ENCODE data around the gene ZNF296. TPM values are rescaled to one million over a fixed set of nuclear protein-coding genes. Genes with fewer than 3 reads are reported as not detected.
"Not testable (repeated sequence)": the region's sequence is repeated elsewhere in the genome, so short reads cannot be mapped to it uniquely, and the experiment has no call there.

The ZNF296 gene
- total and polyA plus RNA-seq, 11 donors = 0.16 to 1.2 (median 0.36) TPM; not detected in 2

DNA sequence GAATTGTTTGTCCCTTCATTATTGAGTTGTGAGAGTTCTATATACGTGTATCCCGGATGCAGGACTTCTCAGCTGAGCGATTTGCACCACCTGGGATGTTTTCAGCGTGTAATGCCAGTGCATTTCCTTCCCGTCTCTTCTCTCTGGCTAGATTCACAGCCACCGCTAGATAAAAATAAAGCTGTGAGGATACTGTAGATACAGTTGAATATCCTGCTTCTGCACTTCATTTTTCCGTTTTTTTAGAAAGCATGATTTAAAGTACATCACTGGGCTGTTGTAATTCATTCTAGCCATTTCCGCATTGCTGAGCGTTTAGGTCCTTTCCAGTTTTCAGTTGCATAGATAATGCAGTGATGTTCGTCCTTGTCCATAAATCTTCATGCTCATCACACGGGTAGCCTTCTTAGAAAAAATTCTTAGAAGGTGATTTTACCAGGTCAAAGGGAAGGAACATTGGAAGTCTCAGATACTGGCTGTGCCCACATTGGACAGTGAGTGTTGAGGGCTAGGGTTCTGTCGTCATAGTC, 31.4 kb upstream of the ZNF296 start:
- Histone ChIP-seq H3K27me3 (no peaks in the 10 kb centered on the region), H3K4me1 (peaks cover 0 to 40% (median 24%) of the 10 kb centered on the region in 12 donors), H3K9me3 (no peaks in the 10 kb centered on the region), H3K36me3 (no peaks in the 10 kb centered on the region), H3K27ac (no peak overlapping the region), H3K4me3 (no peak overlapping the region)
- ATAC-seq (no peak), DNase-seq (no peak)
- no peak for TF ChIP-seq CTCF (IDR thresholded peaks at IDR 0.05)
- no peak for TF ChIP-seq POLR2A (IDR thresholded peaks at IDR 0.05)
- intact Hi-C loops (cut with DNase I) = loop anchor here in 1 of 10 donors (10.0 kb wide), 1 partner anchor 137 kb away; the partner anchor contains the start of gene EXOC3L2
- WGBS, 4 donors = 73 to 84% (median 80%) methylated on average over 12 of the region's 12 CpGs

GRCh38 chr19:45106363-45106762, 30.1 kb upstream of the ZNF296 start:
- not testable (repeated sequence) for H3K27me3 ChIP-seq, H3K36me3 ChIP-seq, H3K4me3 ChIP-seq, DNase-seq, H3K9me3 ChIP-seq, H3K27ac ChIP-seq, ATAC-seq
- WGBS, 4 donors = 87 to 97% (median 95%) methylated on average over 11 of the region's 11 CpGs
- peaks cover 0 to 48% (median 31%) of the 10 kb centered on the region in 12 donors for H3K4me1 ChIP-seq
- intact Hi-C loops (cut with DNase I) = loop anchor here in 1 of 10 donors (10.0 kb wide), 1 partner anchor 138 kb away; the partner anchor contains the start of gene EXOC3L2

- intact Hi-C loops (cut with DNase I) = loop anchor here in 1 of 10 donors (10.0 kb wide), 1 partner anchor 140 kb away; the partner anchor contains the start of gene EXOC3L2
- H3K36me3 ChIP-seq = no peaks in the 10 kb centered on the region
- peak overlapping the region in 10 of 12 donors; percentile 20 to 74 (median 52) for H3K27ac ChIP-seq
- H3K9me3 ChIP-seq = no peaks in the 10 kb centered on the region
- DNase-seq (no peak), ATAC-seq (no peak)
- TF ChIP-seq POLR2A (IDR thresholded peaks at IDR 0.05) (no peak), CTCF (IDR thresholded peaks at IDR 0.05) (no peak)
- no peak overlapping the region for H3K4me3 ChIP-seq
- 71 to 86% (median 74%) methylated on average over 16 of the region's 16 CpGs for WGBS, 4 donors
- H3K27me3 ChIP-seq = no peaks in the 10 kb centered on the region
- peaks cover 0 to 50% (median 33%) of the 10 kb centered on the region in 12 donors for H3K4me1 ChIP-seq
These were observed 28.5 kb upstream of the ZNF296 start for GRCh38 chr19:45104658-45105349.

GRCh38 chr19:45103508-45104319, 27.4 kb upstream of the ZNF296 start:
- no peak for TF ChIP-seq POLR2A (IDR thresholded peaks at IDR 0.05)
- TF ChIP-seq CTCF (IDR thresholded peaks at IDR 0.05) = peak in 1 of 12 donors; percentile 14
- WGBS, 4 donors = 44 to 58% (median 48%) methylated on average over 24 to 26 of the region's 26 CpGs
- DNase-seq (peak in 3 of 5 donors; percentile 37 to 66 (median 44)), ATAC-seq (peak in 3 of 4 donors; percentile 60 to 66 (median 63))
- intact Hi-C loops (cut with DNase I) = loop anchor here in 1 of 10 donors (10.0 kb wide), 1 partner anchor 141 kb away; the partner anchor contains the start of gene EXOC3L2
- no peaks in the 10 kb centered on the region for H3K9me3 ChIP-seq
- H3K27me3 ChIP-seq = no peaks in the 10 kb centered on the region
- H3K27ac ChIP-seq = peak overlapping the region; percentile 20 to 74 (median 46)
- no peaks in the 10 kb centered on the region for H3K36me3 ChIP-seq
- peaks cover 3 to 61% (median 43%) of the 10 kb centered on the region in 12 donors for H3K4me1 ChIP-seq
- H3K4me3 ChIP-seq = peak overlapping the region in 6 of 12 donors; percentile 9 to 46 (median 32)
